Thyroid gland (tissue), 4 donors: ENCODE measurements around the gene NBEAL2.

Experiments used
- POLR2A ChIP-seq, 2 donors: fragments of 450-650 bp; IDR thresholded peaks; one replicate each; pipeline ENCODE4 v1.6.1; 2017; ENCODE audit warnings: antibody characterized with exemption in 2 of 2, mild to moderate bottlenecking in 2 of 2, moderate library complexity in 1 of 2
- TF ChIP-seq, protein P1 (sequence below), 6 experiments: fragments of 200-600 bp in 3 of 6; fragments of 450-650 bp in 3 of 6; sonication (generic) in 3 of 6; IDR thresholded peaks; one replicate each; pipeline ENCODE4 v1.5.1; 2016 to 2019; ENCODE audit warnings: antibody characterized with exemption in 6 of 6, mild to moderate bottlenecking in 2 of 6, inconsistent platforms in 1 of 6, moderate library complexity in 1 of 6

GRCh38 chr3:47014036-47014435, 34.6 kb downstream of the NBEAL2 start:
- TF ChIP-seq, protein P1, sequence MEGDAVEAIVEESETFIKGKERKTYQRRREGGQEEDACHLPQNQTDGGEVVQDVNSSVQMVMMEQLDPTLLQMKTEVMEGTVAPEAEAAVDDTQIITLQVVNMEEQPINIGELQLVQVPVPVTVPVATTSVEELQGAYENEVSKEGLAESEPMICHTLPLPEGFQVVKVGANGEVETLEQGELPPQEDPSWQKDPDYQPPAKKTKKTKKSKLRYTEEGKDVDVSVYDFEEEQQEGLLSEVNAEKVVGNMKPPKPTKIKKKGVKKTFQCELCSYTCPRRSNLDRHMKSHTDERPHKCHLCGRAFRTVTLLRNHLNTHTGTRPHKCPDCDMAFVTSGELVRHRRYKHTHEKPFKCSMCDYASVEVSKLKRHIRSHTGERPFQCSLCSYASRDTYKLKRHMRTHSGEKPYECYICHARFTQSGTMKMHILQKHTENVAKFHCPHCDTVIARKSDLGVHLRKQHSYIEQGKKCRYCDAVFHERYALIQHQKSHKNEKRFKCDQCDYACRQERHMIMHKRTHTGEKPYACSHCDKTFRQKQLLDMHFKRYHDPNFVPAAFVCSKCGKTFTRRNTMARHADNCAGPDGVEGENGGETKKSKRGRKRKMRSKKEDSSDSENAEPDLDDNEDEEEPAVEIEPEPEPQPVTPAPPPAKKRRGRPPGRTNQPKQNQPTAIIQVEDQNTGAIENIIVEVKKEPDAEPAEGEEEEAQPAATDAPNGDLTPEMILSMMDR (IDR thresholded peaks at IDR 0.05), result no peak
- TF ChIP-seq POLR2A (IDR thresholded peaks at IDR 0.05), result no peak
